H1 (cell line): ENCODE measurements around the gene AP3D1.

Experiments
- TAF1 ChIP-seq: IDR thresholded peaks from 2 replicates; pipeline ENCODE4 v1.6.1; 2011; ENCODE audit warnings: mild to moderate bottlenecking, low read depth, low read length
- TF ChIP-seq, protein P1 (sequence below), 3 experiments: IDR thresholded peaks; 1 replicate in 2 of 3; 2 replicates in 1 of 3; pipeline versions ENCODE4 v1.5.1 to v1.6.1; 2011; ENCODE audit warnings: low read length in 3 of 3, mild to moderate bottlenecking in 3 of 3, inconsistent platforms in 2 of 3, low read depth in 1 of 3, moderate library complexity in 1 of 3; ENCODE audit not compliant: insufficient read depth in 1 of 3; ENCODE audit errors: control extremely low read depth in 1 of 3

DNA sequence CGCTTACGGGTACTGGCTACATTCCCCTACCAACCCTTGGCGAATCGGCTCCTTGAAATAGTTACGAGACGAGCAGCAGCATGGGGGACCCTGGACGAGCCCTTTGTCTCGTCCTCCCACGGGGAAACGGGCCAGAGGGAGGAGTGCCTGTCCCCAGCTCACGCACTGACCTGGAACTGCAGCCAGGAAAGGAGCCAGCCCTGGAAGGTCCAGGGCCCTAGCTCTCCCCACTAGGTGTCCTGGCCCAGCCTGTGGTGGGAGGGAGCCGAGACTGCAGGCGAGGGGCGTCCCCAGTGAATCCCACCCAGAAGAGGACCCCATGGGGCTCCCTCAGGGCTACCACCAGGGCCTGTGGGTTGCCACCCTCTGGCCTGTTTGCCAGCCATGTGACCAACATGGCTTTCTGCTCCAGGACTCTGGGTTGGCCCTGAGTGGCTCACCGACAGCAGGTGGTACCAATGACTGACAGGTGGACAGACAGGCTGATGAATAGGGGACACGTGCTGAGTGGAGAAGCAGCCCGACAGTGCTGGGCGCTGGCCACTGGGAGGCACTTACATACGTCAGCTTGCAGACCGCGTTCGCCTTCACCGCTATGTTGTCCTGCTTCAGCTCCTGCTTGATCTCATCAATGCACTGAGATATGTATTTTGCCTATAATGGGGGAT, 13.2 kb downstream of the AP3D1 start:
- TF ChIP-seq, protein P1, sequence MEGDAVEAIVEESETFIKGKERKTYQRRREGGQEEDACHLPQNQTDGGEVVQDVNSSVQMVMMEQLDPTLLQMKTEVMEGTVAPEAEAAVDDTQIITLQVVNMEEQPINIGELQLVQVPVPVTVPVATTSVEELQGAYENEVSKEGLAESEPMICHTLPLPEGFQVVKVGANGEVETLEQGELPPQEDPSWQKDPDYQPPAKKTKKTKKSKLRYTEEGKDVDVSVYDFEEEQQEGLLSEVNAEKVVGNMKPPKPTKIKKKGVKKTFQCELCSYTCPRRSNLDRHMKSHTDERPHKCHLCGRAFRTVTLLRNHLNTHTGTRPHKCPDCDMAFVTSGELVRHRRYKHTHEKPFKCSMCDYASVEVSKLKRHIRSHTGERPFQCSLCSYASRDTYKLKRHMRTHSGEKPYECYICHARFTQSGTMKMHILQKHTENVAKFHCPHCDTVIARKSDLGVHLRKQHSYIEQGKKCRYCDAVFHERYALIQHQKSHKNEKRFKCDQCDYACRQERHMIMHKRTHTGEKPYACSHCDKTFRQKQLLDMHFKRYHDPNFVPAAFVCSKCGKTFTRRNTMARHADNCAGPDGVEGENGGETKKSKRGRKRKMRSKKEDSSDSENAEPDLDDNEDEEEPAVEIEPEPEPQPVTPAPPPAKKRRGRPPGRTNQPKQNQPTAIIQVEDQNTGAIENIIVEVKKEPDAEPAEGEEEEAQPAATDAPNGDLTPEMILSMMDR (IDR thresholded peaks at IDR 0.05; ENCODE audit: control extremely low read depth in 1 of 3, insufficient read depth in 1 of 3, low read depth in 1 of 3, low read length in 3 of 3) = no peak
- TF ChIP-seq TAF1 = no peak
